Posterior vena cava (tissue), 2 donors: ENCODE results near the gene STH. TPM values are rescaled to one million over a fixed set of nuclear protein-coding genes. Genes with fewer than 3 reads are reported as not detected.
"Not testable (repeated sequence)": the region's sequence is repeated elsewhere in the genome, so short reads cannot be mapped to it uniquely, and the experiment has no call there.

Experiments
- DNase-seq: peaks from one replicate; pipeline ENCODE4 v3.0.0-alpha.2; 2020; ENCODE audit warnings: low spot score
- intact Hi-C, 2 donors: fragments of 100-400 bp; cut with DNase I; formaldehyde crosslinking; loops; one replicate each; pipeline versions ENCODE4 v1.14.1 to v1.14.2; 2022 to 2023
- total RNA-seq, 2 donors: library from RNA; stranded (reverse); fragmentation: NEBNext Ultra II Directional; extraction: Animal tissue kit (Norgen Biotek cat#: 25700); gene quantifications; one replicate each; pipeline ENCODE4 v1.2.1, GENCODE V29; 2021
- donor health status: DM: yes; HTN: yes; CAD: no.
- donor health status: DM: yes; HTN: yes; CAD: no.

STH gene
- total RNA-seq, 2 donors from 2014 or later, result not detected

GRCh38 chr17:45999900-46000290 is 845 bp downstream of the STH start:
- DNase-seq, result no peak
- intact Hi-C loops, result no loop called here

GRCh38 chr17:46000292-46000691 is 1.2 kb downstream of the STH start:
- intact Hi-C loops, result no loop called here

GRCh38 chr17:46000757-46001156 is 1.7 kb downstream of the STH start:
- no peak for DNase-seq
- intact Hi-C loops, result no loop called here

More at GRCh38 chr17:46000292-46000691, 1.2 kb downstream of the STH start:
- no peak for DNase-seq

GRCh38 chr17:46001390-46002310 is 2.6 kb downstream of the STH start:
- intact Hi-C loops, result no loop called here
- no peak for DNase-seq

- intact Hi-C loops, result no loop called here
- peak; percentile 89 for DNase-seq
Observed at GRCh38 chr17:46002311-46002972, 3.4 kb downstream of the STH start.

GRCh38 chr17:46002973-46003316 is 3.9 kb downstream of the STH start:
- intact Hi-C loops, result no loop called here
- no peak for DNase-seq

GRCh38 chr17:46003907-46004748 is 5.1 kb downstream of the STH start:
- no peak for DNase-seq
- intact Hi-C loops, result no loop called here

GRCh38 chr17:46006082-46006481 is 7.0 kb downstream of the STH start:
- DNase-seq, intact Hi-C loops: not testable (repeated sequence)

- DNase-seq, result no peak
Observed at GRCh38 chr17:46007461-46007965, 8.5 kb downstream of the STH start.

GRCh38 chr17:46008591-46008990 is 9.5 kb downstream of the STH start:
- intact Hi-C loops, result no loop called here
- DNase-seq, result no peak

More at GRCh38 chr17:46007461-46007965, 8.5 kb downstream of the STH start:
- intact Hi-C loops, result no loop called here

GRCh38 chr17:46009681-46010596 is 10.9 kb downstream of the STH start:
- intact Hi-C loops, result no loop called here
- DNase-seq, result peak; percentile 82

- intact Hi-C loops, result no loop called here
Observed at GRCh38 chr17:46010597-46011186, 11.6 kb downstream of the STH start.

GRCh38 chr17:46011711-46012505 is 12.9 kb downstream of the STH start:
- intact Hi-C loops, result no loop called here

More at GRCh38 chr17:46010597-46011186, 11.6 kb downstream of the STH start:
- peak; percentile 61 for DNase-seq

GRCh38 chr17:46012506-46013079 is 13.5 kb downstream of the STH start:
- peak; percentile 47 for DNase-seq
- intact Hi-C loops, result no loop called here

More at GRCh38 chr17:46011711-46012505, 12.9 kb downstream of the STH start:
- peak; percentile 69 for DNase-seq

GRCh38 chr17:46013127-46013501 is 14.1 kb downstream of the STH start:
- DNase-seq, result peak; percentile 77
- intact Hi-C loops, result no loop called here

- intact Hi-C loops, result no loop called here
- peak; percentile 47 for DNase-seq
Observed at GRCh38 chr17:46013502-46014165, 14.6 kb downstream of the STH start.
